K562 (cell line): ENCODE results near the gene INS. TPM values are rescaled to one million over a fixed set of nuclear protein-coding genes. Genes with fewer than 3 reads are reported as not detected.

ENCODE experiments used
- CBX8 ChIP-seq: fragments of 200-600 bp; sonication (generic); IDR thresholded peaks from 2 replicates; pipeline ENCODE4 v1.6.1; 2012; ENCODE audit warnings: borderline replicate concordance, mixed run types, low read depth, mild to moderate bottlenecking, moderate library complexity, mixed read lengths, low read length, control low read depth, inconsistent platforms; ENCODE audit not compliant: poor library complexity, severe bottlenecking; ENCODE audit errors: extremely low read depth
- HMGN3 ChIP-seq: IDR thresholded peaks from 2 replicates; pipeline ENCODE4 v1.6.1; 2011; ENCODE audit warnings: borderline replicate concordance, low read depth, mild to moderate bottlenecking, mixed read lengths, low read length; ENCODE audit not compliant: insufficient read length; ENCODE audit errors: extremely low read depth
- HNRNPK ChIP-seq: fragments of 200-400 bp; formaldehyde crosslinking; IDR thresholded peaks from one replicate; pipeline ENCODE4 v1.6.1; 2018; ENCODE audit warnings: mild to moderate bottlenecking, low read depth, low read length; ENCODE audit not compliant: poor library complexity, severe bottlenecking
- JUND ChIP-seq, 2 experiments: IDR thresholded peaks; 2 replicates in 1 of 2; 3 replicates in 1 of 2; pipeline ENCODE4 v1.6.1; 2011; ENCODE audit warnings: borderline replicate concordance in 2 of 2, low read depth in 2 of 2, low read length in 2 of 2, improper control_type of control experiment in 1 of 2, missing biosample characterization in 1 of 2, missing genetic modification characterization in 1 of 2, missing genetic modification reagents in 1 of 2
- KDM1A ChIP-seq, 2 experiments: fragments of 450-650 bp; IDR thresholded peaks; 2 replicates each; pipeline ENCODE4 v1.6.1; 2016; ENCODE audit warnings: mild to moderate bottlenecking in 2 of 2
- KDM2B ChIP-seq: fragments of 250-450 bp; sonication (Bioruptor Pico); IDR thresholded peaks from 2 replicates; pipeline ENCODE4 v1.8.0; 2021; ENCODE audit warnings: mild to moderate bottlenecking, moderate library complexity
- MTA2 ChIP-seq: fragments of 450-650 bp; IDR thresholded peaks from 2 replicates; pipeline ENCODE4 v1.6.1; 2016; ENCODE audit warnings: low read depth
- SRF ChIP-seq, 2 experiments: fragments of 250-450, 450-650 bp in 1 of 2; sonication (Bioruptor Pico) in 1 of 2; sonication (generic) in 1 of 2; formaldehyde crosslinking; IDR thresholded peaks; 2 replicates each; pipeline versions ENCODE4 v1.5.0 to v1.5.1; 2020 to 2022; ENCODE audit warnings: mild to moderate bottlenecking in 1 of 2, missing genetic modification reagents in 1 of 2
- STAG1 ChIP-seq: sonication (generic); formaldehyde crosslinking; IDR thresholded peaks from 2 replicates; pipeline ENCODE4 v1.5.0; 2020; ENCODE audit warnings: missing genetic modification reagents, borderline replicate concordance
- polyA plus RNA-seq, 8 experiments: library from polyadenylated mRNA; depleted of rRNA in 4 of 8; stranded (reverse) in 5 of 8; unstranded in 3 of 8; fragments of >200 nt; fragmentation: Nextera tagmentation in 2 of 8; fragmentation: Illumina TruSeq in 1 of 8; extraction: Ambion mirVana in 2 of 8; extraction: Trizol in 1 of 8; gene quantifications; 2 replicates each; pipeline versions ENCODE4 v1.2.1 to v1.2.3, GENCODE V29; 2011 to 2014; ENCODE audit warnings: inconsistent platforms in 1 of 8, missing spikeins in 1 of 8
- total RNA-seq, 7 experiments: library from RNA; depleted of rRNA in 6 of 7; stranded (reverse); fragments of >200 nt in 6 of 7; fragmentation: Illumina TruSeq in 2 of 7; extraction: Trizol in 2 of 7; gene quantifications; 2 replicates each; pipeline versions ENCODE4 v1.2.1 to v1.2.3, GENCODE V29; 2011 to 2021; ENCODE audit warnings: low replicate concordance in 1 of 7
- TF ChIP-seq, protein P1 (sequence below): sonication (generic); formaldehyde crosslinking; IDR thresholded peaks from 2 replicates; pipeline ENCODE4 v1.8.0; 2022; ENCODE audit warnings: missing genetic modification reagents, mild to moderate bottlenecking, moderate library complexity, borderline replicate concordance
- TF ChIP-seq, protein P2 (sequence below): fragments of 450-650 bp; IDR thresholded peaks from 2 replicates; pipeline ENCODE4 v1.6.1; 2016; ENCODE audit warnings: borderline replicate concordance
- TF ChIP-seq, protein P3 (sequence below), 2 experiments: fragments of 450-650 bp; IDR thresholded peaks; 2 replicates each; pipeline ENCODE4 v1.6.1; 2016

The INS gene
- total and polyA plus RNA-seq, 9 of the 15 experiments (the other 6 are each of a cell fraction or from before 2014, with no cell fraction given) = not detected

DNA sequence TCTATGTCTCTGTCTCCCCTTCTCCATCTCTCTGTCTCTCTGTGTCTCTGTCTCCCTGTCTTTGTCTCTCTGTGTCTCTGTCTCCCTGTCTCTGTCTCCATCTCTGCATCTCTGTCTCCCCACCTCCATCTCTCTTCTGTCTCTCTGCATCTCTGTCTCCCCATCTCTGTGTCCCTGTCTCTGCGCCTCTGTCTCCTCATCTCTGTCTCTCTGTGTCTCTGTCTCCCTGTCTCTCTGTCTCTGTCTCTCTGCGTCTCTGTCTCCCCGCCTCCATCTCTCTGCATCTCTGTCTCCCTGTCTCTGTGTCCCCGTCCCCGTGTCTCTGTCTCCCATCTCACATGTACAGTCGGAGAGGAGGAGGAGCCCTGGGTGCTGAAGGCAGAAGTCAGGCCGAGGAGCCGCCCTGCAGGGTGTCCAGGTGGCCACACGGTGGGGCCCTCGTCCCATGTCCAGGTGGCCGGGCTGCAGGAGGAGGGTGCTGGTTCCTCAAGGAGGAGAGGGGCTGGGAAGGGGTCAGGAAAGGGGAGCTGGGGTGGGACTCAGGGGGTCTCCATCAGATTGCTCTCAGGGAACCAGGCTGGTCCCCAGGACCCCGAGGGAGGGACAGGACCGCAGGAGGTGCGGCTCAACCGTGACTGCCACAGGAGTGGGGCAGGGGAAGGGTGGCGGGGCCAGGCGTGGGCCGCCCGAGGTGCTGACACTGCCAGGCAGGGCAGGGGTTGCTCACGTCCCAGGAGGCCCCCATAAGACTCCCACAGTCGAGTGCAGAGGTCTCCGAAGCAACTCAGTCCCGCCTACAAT lies 36.2 kb upstream of the INS start (continued):
- 0 out of 4 replicates have a peak, but pooled peaks of 1 of the 2 experiments have one; percentile 33 for TF ChIP-seq KDM1A (IDR thresholded peaks at IDR 0.05)
- TF ChIP-seq, protein P1, sequence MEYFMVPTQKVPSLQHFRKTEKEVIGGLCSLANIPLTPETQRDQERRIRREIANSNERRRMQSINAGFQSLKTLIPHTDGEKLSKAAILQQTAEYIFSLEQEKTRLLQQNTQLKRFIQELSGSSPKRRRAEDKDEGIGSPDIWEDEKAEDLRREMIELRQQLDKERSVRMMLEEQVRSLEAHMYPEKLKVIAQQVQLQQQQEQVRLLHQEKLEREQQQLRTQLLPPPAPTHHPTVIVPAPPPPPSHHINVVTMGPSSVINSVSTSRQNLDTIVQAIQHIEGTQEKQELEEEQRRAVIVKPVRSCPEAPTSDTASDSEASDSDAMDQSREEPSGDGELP (CRISPR knock-in tag) = 0 out of 2 replicates have a peak, but pooled peaks have one; percentile 73
- TF ChIP-seq, protein P2, sequence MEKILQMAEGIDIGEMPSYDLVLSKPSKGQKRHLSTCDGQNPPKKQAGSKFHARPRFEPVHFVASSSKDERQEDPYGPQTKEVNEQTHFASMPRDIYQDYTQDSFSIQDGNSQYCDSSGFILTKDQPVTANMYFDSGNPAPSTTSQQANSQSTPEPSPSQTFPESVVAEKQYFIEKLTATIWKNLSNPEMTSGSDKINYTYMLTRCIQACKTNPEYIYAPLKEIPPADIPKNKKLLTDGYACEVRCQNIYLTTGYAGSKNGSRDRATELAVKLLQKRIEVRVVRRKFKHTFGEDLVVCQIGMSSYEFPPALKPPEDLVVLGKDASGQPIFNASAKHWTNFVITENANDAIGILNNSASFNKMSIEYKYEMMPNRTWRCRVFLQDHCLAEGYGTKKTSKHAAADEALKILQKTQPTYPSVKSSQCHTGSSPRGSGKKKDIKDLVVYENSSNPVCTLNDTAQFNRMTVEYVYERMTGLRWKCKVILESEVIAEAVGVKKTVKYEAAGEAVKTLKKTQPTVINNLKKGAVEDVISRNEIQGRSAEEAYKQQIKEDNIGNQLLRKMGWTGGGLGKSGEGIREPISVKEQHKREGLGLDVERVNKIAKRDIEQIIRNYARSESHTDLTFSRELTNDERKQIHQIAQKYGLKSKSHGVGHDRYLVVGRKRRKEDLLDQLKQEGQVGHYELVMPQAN = 0 out of 2 replicates have a peak, but pooled peaks have one; percentile 48
- TF ChIP-seq, protein P3, sequence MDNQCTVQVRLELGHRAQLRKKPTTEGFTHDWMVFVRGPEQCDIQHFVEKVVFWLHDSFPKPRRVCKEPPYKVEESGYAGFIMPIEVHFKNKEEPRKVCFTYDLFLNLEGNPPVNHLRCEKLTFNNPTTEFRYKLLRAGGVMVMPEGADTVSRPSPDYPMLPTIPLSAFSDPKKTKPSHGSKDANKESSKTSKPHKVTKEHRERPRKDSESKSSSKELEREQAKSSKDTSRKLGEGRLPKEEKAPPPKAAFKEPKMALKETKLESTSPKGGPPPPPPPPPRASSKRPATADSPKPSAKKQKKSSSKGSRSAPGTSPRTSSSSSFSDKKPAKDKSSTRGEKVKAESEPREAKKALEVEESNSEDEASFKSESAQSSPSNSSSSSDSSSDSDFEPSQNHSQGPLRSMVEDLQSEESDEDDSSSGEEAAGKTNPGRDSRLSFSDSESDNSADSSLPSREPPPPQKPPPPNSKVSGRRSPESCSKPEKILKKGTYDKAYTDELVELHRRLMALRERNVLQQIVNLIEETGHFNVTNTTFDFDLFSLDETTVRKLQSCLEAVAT (IDR thresholded peaks at IDR 0.05) = peak in 1 of 2 experiments; percentile 66; a peak in 1 of 4 replicates
- TF ChIP-seq STAG1 (CRISPR knock-in tag) = peak; percentile 92
- TF ChIP-seq MTA2 = no peak
- no peak for TF ChIP-seq HNRNPK
- no peak for TF ChIP-seq HMGN3
- no peak for TF ChIP-seq SRF (CRISPR knock-in tag; IDR thresholded peaks at IDR 0.05)
- no peak for TF ChIP-seq KDM2B (CRISPR knock-in tag)
- no peak for TF ChIP-seq JUND (IDR thresholded peaks at IDR 0.05; ENCODE audit: borderline replicate concordance, low read depth, low read length)
- TF ChIP-seq JUND (tag; IDR thresholded peaks at IDR 0.05; ENCODE audit: borderline replicate concordance, low read depth, low read length) = no peak
- no peak for TF ChIP-seq CBX8
